Endothelial cell of umbilical vein (primary cell): ENCODE measurements around the gene TMEM132A.

Experiments
- POLR2AphosphoS5 ChIP-seq: IDR thresholded peaks from 2 replicates; pipeline ENCODE4 v1.6.1; 2012; ENCODE audit warnings: low read depth, mild to moderate bottlenecking, control low read depth, low read length, moderate library complexity; ENCODE audit not compliant: insufficient read depth
- TF ChIP-seq, protein P1 (sequence below): IDR thresholded peaks from 2 replicates; pipeline ENCODE4 v1.6.1; 2011; ENCODE audit not compliant: insufficient read depth, insufficient read length
- TF ChIP-seq, protein P2 (sequence below), 2 donors: IDR thresholded peaks; 1 replicate in 1 of 2; 2 replicates in 1 of 2; pipeline ENCODE4 v1.5.1; 2011; ENCODE audit warnings: low read length in 2 of 2, mild to moderate bottlenecking in 2 of 2, moderate library complexity in 2 of 2, control low read depth in 1 of 2, inconsistent platforms in 1 of 2, low read depth in 1 of 2; ENCODE audit not compliant: insufficient read depth in 1 of 2; ENCODE audit errors: extremely low read depth in 1 of 2

DNA sequence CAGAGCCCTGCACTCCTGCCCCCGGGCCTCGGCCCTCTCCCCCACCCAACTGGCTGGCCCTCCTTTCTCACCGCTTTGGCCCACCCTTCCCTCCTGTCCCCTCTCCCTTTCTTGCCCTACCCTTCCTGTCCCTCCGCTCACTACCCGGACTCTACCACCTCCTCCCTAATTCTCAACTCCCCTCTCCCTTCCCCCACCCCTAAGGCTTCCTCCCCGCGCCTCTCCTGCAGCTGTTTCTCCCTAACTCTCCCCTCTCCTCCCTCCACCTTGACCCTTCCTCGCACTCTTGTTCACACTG lies 27.3 kb downstream of the TMEM132A start:
- TF ChIP-seq POLR2AphosphoS5 = no peak
- TF ChIP-seq, protein P1, sequence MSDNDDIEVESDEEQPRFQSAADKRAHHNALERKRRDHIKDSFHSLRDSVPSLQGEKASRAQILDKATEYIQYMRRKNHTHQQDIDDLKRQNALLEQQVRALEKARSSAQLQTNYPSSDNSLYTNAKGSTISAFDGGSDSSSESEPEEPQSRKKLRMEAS = no peak
- TF ChIP-seq, protein P2, sequence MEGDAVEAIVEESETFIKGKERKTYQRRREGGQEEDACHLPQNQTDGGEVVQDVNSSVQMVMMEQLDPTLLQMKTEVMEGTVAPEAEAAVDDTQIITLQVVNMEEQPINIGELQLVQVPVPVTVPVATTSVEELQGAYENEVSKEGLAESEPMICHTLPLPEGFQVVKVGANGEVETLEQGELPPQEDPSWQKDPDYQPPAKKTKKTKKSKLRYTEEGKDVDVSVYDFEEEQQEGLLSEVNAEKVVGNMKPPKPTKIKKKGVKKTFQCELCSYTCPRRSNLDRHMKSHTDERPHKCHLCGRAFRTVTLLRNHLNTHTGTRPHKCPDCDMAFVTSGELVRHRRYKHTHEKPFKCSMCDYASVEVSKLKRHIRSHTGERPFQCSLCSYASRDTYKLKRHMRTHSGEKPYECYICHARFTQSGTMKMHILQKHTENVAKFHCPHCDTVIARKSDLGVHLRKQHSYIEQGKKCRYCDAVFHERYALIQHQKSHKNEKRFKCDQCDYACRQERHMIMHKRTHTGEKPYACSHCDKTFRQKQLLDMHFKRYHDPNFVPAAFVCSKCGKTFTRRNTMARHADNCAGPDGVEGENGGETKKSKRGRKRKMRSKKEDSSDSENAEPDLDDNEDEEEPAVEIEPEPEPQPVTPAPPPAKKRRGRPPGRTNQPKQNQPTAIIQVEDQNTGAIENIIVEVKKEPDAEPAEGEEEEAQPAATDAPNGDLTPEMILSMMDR (IDR thresholded peaks at IDR 0.05; ENCODE audit: extremely low read depth in 1 of 2, insufficient read depth in 1 of 2, low read depth in 1 of 2, low read length in 2 of 2) = no peak
